ENCODE results near the gene GPANK1.

Gene GPANK1

GRCh38 chr6:31693535-31693934, 28.7 kb upstream of the GPANK1 start:
- Histone ChIP-seq H3K27me3 (replicated peaks; ENCODE audit: control insufficient read depth, insufficient read depth, low read length) (no peaks in the 10 kb centered on the region), H3K4me3 (replicated peaks; ENCODE audit: low read depth, low read length) (no peak overlapping the region), H3K36me3 (ENCODE audit: control insufficient read depth, insufficient read depth, low read length) (peaks cover 37% of the 10 kb centered on the region)
- TF ChIP-seq CTCF (IDR thresholded peaks at IDR 0.05; ENCODE audit: insufficient read depth, low read length, poor library complexity, severe bottlenecking), result no peak
- no peak for DNase-seq (ENCODE audit: extremely low read depth, insufficient read length)

GRCh38 chr6:31692886-31693285, 28.1 kb upstream of the GPANK1 start:
- H3K36me3 ChIP-seq (ENCODE audit: control insufficient read depth, insufficient read depth, low read length), result peaks cover 42% of the 10 kb centered on the region

GRCh38 chr6:31692353-31692752, 27.6 kb upstream of the GPANK1 start:
- no peak overlapping the region for H3K4me3 ChIP-seq (replicated peaks; ENCODE audit: low read depth, low read length)
- H3K36me3 ChIP-seq (ENCODE audit: control insufficient read depth, insufficient read depth, low read length), result peaks cover 44% of the 10 kb centered on the region
- H3K27me3 ChIP-seq (replicated peaks; ENCODE audit: control insufficient read depth, insufficient read depth, low read length), result no peaks in the 10 kb centered on the region
- no peak for DNase-seq (ENCODE audit: extremely low read depth, insufficient read length)
- no peak for TF ChIP-seq CTCF (IDR thresholded peaks at IDR 0.05; ENCODE audit: insufficient read depth, low read length, poor library complexity, severe bottlenecking)

More at GRCh38 chr6:31692886-31693285, 28.1 kb upstream of the GPANK1 start:
- Histone ChIP-seq H3K4me3 (replicated peaks; ENCODE audit: low read depth, low read length) (no peak overlapping the region), H3K27me3 (replicated peaks; ENCODE audit: control insufficient read depth, insufficient read depth, low read length) (no peaks in the 10 kb centered on the region)
- no peak for TF ChIP-seq CTCF (IDR thresholded peaks at IDR 0.05; ENCODE audit: insufficient read depth, low read length, poor library complexity, severe bottlenecking)
- DNase-seq (ENCODE audit: extremely low read depth, insufficient read length), result no peak

- peaks cover 44% of the 10 kb centered on the region for H3K36me3 ChIP-seq (ENCODE audit: control insufficient read depth, insufficient read depth, low read length)
- no peak for TF ChIP-seq CTCF (IDR thresholded peaks at IDR 0.05; ENCODE audit: insufficient read depth, low read length, poor library complexity, severe bottlenecking)
- no peak overlapping the region for H3K4me3 ChIP-seq (replicated peaks; ENCODE audit: low read depth, low read length)
- no peak for DNase-seq (ENCODE audit: extremely low read depth, insufficient read length)
- H3K27me3 ChIP-seq (replicated peaks; ENCODE audit: control insufficient read depth, insufficient read depth, low read length), result no peaks in the 10 kb centered on the region
Measured at GRCh38 chr6:31691564-31692108, 26.8 kb upstream of the GPANK1 start.

GRCh38 chr6:31691078-31691463, 26.3 kb upstream of the GPANK1 start:
- H3K36me3 ChIP-seq (ENCODE audit: control insufficient read depth, insufficient read depth, low read length), result peaks cover 45% of the 10 kb centered on the region
- no peak for DNase-seq (ENCODE audit: extremely low read depth, insufficient read length)
- no peak for TF ChIP-seq CTCF (IDR thresholded peaks at IDR 0.05; ENCODE audit: insufficient read depth, low read length, poor library complexity, severe bottlenecking)

More at GRCh38 chr6:31691078-31691463, 26.3 kb upstream of the GPANK1 start:
- H3K27me3 ChIP-seq (replicated peaks; ENCODE audit: control insufficient read depth, insufficient read depth, low read length), result no peaks in the 10 kb centered on the region
- no peak overlapping the region for H3K4me3 ChIP-seq (replicated peaks; ENCODE audit: low read depth, low read length)
